ENCODE measurements around the gene IQCE.
"Not testable (repeated sequence)": the region's sequence is repeated elsewhere in the genome, so short reads cannot be mapped to it uniquely, and the experiment has no call there.

IQCE gene

DNA sequence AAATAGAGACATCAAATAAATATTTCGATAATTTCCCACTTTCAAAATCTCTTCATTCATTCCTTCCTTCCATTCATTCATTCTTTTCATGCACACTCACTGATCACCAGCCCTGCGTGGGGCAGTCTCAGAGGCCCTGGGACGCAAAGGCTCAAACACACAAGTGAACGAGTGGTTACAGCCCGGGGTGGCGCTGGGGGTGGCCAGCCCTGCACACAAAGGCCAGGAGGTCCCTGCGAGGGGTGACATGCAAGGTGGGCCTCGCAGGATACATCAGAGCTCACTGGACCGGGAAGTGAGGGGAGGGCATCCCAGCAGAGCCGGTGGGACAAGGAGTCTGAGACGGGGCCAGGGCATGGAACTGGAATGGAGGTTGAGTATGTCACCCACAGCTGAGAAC is 43.1 kb downstream of the IQCE start:
- DNase-seq (ENCODE audit: low read depth): no peak

DNA sequence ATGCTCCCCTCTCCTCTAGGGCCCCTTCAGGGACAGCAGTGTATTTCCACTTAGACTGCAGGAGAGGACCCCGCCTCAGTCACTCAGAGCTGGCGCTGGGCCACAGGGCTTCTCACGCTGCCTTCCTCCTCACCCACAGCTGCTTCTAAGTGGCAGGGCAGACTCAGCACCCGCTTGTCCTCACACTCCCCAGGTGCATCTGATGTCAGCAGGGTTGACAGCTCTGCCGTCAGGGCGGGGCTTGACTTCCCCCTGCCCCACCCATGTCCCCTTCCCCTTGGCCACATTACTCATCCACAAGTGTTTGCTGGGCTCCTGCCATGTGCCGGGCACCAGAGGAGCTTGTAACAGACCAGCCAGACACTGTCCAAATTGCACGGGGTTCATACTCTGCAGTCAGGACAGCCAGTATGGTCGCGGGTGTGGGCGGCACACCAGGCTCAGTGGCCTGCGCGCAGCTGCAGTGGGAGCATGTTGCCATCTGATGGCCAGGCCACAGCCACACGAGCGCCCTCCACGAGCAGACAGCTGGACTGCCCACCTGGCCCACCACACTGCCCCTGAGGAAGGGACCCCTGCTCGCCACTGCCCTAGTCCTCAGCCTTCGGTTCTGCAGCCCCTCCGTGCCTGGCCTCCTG is 43.7 kb downstream of the IQCE start:
- DNase-seq (ENCODE audit: low read depth): no peak

DNA sequence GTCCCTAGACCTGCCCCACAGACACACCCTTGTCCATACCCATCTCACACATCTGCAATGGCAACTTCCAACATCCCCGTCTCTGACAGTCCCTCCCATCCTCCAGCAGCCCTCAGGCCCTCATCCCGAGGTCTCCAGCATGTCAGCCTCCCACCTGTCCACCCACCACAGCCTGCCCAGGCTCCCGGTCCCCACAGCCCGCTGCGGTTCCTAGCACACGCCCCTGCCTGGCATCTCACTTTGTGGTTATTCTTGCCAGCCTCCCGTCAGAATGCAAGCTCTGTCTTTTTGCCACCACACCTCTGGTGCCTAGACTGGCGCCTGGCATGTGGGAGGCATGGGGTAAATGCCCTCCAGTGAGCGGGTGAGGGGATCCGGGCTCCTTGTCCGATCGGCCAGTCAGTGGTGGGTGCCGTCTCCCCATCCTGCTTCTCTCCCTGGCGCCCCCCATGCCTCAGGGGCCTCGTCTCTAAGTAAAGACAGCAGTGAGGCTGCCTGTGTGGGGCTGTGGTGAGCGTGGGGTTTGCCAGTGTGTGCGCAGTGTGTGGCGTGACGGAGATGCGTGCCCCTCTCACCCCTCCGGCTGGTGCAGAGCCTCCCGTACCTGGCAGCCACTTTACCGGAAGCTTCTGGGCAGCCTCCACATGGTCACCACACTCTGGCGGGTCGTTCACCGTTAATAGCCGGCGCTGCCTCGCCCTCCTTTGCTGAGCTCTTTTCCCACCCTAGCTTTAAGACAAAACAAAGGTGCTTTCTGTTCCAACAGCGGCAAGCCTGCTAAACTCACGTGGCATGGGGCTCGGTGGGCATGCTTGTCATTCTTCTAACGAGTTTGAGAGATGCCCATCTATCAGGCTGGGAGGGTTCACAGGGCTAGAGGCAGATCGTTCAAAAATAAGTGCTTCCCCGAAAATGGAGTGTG is 44.5 kb downstream of the IQCE start:
- no peak for DNase-seq (ENCODE audit: low read depth)

DNA sequence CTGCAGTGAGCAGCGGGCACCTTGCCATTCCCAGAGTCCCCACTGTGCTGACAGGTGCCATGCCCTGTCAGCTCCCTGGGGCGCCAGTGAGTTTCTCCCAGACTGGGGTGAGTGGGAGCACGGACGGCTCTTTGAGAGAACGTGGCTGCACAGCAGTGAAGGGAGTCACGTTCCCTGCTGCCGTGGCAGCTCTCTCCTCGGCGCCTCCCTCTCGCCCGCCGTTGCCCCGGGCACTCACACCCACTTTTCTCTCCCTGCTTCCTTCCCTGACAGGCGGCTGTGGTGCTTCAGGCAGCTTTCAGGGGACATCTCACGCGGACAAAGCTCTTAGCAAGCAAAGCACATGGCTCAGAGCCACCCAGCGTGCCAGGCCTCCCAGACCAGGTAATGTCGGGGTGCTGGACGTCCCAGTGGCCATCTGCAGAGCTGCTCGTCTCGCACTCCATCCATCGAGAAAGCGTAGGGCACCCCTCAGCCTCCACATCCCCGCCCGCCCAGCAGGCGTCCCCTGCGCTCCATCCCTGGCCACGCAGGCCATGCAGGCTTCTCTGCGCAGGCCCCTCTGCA is 45.9 kb downstream of the IQCE start:
- DNase-seq (ENCODE audit: low read depth): no peak

DNA sequence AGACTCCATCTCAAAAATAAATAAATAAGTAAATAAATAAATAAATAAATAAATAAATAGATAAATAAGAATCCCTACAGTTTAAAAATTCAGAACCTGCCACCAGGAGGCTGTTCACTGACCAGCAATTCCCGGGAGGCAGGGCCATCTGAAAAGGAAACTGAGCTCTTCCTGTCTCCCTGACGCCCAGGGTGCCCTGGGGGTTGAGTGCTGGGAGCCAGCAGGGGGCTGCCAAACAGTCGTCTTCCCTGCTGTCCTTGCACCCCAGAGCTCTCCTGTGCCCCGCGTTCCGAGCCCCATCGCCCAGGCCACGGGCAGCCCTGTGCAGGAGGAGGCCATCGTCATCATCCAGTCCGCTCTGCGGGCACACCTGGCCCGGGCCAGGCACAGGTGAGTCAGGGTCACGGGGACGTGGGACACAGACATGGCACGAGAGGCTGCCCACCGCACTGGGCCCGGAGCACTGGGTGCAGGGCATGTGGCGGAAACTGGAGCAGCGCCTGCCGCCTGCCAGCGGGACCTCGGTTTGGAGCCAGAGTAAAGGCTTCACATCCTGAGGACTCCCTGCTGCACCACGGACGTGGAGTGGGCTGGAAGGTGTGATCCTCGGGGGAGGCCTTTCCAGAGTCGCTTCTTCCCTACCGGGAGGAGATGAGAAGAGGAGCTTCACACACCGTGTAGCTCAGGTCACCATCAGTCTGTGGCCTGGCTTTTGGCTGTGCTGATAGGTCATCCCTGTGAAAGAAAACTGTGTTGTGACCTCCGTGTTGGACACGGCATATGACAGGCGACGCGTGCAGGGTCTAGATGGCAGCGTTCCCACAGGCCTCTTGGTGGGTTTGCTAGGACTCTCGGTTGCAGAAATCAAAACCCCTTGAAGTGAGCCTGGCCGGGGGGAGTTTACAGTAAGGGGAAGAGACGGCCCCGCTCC is 47.1 kb downstream of the IQCE start:
- DNase-seq (ENCODE audit: low read depth): no peak

DNA sequence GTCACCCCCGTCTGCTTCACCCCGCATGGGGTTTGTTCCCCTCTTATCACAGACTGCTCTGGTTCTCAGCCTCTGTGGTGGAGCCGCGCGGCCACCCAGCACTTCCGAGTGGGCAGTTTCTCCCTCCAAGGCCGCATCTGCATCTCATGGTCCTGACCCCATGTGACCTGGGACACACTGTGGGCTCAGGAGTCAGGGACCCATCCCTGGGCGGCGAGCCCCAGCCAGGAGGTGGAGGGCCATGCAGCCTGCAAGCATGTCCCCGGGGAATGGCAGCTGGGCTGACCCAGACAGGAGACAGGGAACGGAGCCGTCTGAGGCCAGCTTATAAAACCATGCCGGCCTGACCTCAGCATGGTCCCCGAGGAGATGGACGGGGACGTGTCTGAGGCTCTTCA is 47.8 kb downstream of the IQCE start:
- DNase-seq (ENCODE audit: low read depth): no peak

DNA sequence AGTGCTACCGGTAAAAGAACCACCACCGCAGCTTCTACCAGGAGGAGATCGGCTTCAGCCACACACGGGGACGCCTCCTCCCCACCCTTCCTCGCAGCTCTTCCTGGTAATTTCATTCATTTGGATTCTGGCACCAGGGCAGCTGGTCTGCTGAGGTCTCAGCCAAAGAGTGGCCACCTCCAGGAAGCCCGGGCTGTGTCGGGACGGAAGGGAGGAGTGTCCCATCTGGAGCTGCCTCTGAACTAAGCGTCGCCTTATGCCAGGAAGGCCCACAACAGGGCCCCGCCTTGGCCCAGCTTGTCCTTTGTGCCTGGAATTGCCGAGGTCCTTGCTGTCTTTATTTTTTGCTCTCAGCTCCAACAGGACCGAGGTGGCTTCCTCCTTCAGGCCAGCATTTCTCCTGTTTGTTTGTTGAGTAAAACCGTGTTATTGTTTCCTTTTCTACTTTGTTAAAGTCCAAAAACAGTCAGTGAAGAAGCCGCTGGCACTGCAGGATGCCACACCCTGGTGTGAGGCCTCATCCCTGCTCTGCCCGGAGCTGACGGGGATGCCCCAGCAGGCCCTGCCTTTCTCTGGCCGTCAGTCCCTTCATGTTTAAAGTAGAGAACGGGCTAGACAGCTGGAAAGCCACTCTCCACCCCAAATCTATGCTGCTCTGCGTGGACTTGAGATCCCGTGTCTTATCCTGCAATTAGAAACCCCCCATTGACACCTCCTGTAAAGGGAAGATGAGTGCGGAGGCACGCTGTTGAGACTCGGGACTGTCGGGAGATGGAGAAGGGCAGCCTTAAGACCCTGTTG is 48.5 kb downstream of the IQCE start:
- no peak for DNase-seq (ENCODE audit: low read depth)

DNA sequence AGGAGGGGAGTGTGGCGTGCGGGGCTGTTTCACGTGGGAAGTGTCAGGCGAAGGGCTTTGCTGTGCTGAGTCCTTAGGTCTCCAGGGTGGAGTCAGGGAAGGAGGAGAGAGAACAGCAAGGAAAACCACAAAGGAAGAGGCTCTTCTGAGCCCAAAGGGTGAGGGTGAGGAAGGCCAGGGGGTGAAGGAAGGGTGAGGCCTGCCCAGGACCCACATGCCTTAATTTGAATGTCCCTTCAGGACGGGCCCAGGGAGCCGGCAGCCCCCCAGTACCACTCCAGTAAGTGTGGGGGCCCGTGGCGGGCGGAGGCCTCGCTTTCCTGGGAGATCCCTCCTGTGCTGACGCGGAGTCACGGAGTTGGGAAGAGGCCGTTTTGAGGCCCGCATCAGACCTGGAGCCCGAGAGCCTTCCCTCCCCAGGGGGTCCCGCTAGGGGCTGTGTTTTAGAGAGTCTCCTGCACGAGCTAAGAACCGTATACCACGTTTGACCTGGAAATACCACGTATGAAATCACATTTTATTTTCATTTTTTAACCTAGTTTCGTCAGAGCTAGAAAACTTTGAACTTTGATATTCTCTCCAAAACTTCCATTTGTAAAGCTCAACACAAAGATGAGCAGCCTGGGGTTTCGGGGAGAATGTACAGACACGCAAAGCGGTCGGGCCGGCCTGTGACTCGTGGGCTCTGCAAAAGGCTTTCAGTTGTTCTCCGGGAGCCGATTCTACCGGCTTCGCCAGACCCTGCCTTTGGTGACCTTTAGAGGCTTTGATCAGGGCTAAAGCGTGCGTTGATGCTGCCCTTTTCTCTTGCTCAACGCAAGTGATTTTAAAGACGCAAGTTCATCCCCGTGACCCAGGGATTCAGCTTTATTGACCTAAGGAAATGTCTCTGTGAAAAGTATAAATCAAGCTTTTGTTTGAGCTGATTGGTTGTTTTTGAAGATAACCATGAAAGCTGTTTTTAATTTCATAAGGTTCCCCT is 49.4 kb downstream of the IQCE start:
- DNase-seq (ENCODE audit: low read depth): no peak

DNA sequence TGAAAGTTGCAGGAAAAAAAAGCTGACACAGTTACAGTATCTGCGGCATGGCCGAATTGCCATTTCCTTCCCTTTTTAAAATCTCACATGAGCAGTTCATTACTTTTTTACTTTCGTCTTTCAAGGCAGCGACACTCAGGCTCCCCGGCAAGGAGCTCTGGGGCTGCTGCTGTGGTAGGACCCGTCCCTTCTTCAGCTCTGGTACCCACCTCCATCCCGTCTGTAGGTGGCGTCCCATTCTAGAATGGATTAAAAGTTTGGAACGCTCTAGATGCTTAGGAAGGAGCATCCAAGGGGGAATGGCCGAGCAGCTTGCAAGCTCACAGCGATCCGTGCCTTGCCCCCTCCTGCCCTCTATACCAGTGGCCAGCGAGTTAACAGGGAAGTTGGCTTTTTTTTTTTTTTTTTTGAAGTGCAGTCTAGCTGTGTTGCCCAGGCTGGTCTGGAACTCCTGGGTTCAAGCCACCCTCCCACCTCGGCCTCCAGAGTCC is 50.2 kb downstream of the IQCE start:
- DNase-seq (ENCODE audit: low read depth): no peak

DNA sequence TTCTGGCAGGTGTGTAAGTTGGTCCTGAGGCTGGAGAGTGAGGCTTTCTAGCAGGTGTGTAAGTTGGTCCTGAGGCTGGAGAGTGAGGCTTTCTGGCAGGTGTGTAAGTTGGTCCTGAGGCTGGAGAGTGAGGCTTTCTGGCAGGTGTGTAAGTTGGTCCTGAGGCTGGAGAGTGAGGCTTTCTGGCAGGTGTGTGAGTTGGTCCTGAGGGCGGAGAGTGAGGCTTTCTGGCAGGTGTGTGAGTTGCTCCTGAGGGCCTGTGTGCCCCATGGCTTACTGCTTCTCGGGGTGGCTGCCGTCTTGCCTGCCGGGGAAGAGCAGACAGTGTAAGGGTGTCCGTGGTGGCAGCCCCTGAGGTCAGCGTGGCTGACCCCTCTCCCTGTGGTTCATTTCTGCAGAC is 50.9 kb downstream of the IQCE start:
- DNase-seq (ENCODE audit: low read depth): not testable (repeated sequence)

DNA sequence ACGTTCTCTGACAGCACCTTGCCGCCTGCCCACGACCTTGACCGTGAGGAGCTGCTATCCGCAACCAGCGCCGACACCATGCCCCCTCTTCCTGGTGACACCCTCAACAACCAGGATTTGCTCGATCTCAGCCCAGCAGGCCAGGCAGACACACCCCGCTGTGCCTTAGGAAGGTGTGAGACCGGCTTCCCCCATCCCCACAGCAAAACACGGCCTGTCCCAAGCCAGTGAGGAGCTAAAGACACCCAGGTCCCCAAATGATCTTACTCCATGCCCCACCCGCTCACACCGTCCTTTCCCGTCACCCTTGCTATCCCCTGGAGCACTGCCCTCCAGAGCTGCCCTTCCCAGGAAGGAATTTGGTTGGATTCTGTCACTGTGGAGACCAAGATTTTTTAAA is 51.7 kb downstream of the IQCE start:
- no peak for DNase-seq (ENCODE audit: low read depth)

DNA sequence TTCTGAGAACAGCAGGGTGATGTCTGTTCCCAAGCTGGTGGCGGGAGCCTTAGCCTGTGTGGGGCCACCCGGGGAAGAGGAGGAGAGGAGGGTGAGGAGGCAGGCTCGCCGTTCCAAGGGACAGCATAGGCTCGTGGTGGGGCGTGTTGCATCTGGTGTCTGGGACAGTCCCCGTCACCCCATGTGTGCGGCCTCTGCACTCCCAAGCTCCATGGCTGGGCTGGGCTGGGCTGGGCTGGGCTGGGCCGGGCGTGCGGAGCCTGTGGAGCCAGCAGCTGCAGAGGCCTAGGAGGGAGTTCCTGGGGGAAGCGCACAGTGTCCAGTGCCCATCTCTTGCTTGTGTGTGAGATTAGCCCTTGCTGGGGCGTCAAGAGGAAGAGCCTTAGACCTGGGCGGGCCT is 52.1 kb downstream of the IQCE start:
- no peak for DNase-seq (ENCODE audit: low read depth)

DNA sequence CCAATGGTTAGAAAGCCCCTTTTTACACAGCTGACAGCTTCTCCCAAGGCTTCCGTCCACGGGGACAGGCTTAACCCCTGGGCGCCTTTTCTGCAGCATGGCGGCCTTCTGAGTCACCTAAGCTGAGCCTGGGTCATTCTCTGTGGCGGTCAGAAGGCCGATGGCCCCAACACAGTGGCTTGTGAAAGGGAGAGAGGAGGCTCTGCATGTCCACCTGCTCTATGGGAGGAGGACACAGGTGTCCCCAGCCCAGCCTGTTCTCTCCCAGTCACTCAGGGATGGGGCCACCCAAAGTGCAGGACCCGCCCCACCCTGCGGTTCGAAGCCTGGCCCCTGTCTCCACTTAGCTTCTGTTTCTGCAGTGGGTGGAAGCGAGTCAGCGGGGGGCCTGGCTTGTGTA is 52.6 kb downstream of the IQCE start:
- DNase-seq (ENCODE audit: low read depth): no peak

DNA sequence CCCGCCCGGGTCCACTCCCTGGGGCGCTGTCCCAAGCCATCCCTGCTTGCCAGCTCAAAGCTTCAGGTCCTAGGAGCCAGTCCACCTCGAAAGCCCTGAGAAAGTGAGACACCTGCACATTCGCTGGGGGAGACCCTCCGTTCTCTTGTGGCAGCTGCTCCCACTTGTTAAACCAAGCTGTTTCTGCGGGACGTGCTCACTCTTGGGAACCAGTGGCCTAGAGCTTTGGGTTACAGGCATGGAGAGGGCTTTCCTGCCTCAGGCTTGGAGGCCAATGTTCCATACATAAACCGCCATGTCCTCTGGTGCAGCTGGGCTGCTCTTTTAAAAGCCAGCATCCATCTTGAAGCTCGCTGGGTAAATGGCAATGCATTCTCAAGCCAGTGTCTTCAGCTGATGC is 53.1 kb downstream of the IQCE start:
- no peak for DNase-seq (ENCODE audit: low read depth)

DNA sequence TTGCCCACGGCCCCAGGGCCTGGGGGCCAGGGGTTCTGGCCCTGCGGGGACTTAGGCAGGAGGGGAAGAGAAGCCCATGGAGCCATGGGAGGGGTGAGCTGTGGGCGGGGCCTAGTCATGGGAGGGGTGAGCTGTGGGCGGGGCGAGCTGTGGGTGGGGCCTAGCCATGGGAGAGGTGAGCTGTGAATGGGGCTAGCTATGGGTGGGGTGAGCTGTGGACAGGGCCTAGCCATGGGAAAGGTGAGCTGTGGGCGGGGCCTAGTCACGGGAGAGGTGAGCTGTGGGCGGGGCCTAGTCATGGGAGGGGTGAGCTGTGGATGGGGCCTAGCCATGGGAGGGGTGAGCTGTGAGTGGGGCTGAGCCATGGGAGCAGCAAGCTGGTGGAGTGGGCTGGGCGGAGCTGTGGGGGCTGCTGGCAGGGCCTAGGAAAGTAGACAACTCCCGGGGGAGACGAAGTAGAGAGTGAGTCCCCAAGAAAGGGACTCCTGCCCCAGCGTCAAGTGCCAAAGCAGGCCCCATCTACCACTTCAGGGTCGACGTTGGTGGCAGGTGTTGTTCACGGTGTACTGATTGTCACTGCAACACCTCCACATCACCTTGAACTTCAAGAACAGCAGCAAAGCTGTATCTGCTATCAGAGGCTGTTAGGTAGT is 53.8 kb downstream of the IQCE start:
- no peak for DNase-seq (ENCODE audit: low read depth)

DNA sequence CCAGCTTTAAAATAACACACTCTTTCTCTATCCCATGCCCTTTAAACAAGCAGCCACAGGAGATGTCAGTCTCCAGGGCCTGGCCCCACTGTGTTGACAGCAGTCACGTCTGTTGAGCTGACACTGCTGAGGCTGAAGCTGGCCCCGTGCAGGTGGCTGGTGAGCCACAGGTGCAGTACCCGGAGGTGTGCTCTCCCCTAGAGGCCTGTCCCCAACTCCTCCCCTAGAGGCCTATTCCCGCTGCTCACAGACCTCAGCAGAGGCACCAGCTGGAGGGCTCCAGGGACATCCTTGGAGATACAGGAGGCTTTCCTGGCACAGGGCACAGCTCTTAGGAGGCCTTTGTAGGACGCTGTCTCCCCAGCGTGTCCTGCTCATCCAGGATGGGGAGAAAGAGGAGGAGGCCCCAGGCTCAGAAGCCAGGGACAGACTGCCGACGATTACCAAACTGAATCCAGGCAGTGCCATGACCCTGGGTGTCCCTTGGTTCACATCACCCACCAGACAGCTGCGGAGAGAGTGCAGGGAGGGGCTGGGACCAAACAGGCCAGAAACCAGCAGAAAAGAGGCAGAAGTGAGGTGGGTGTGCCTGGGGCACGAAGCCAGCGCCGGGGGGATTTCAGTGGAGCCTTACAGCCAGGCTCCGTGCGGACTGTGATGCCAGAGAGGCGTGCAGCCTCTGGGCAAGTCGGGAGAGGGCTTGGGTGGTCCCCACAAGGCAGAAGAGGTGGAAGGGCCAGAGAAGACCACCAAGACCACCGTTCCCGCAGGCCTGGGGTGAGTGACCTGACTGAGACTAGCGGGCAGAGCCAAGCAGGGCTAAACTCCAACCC is 54.5 kb downstream of the IQCE start:
- DNase-seq (ENCODE audit: low read depth): no peak

DNA sequence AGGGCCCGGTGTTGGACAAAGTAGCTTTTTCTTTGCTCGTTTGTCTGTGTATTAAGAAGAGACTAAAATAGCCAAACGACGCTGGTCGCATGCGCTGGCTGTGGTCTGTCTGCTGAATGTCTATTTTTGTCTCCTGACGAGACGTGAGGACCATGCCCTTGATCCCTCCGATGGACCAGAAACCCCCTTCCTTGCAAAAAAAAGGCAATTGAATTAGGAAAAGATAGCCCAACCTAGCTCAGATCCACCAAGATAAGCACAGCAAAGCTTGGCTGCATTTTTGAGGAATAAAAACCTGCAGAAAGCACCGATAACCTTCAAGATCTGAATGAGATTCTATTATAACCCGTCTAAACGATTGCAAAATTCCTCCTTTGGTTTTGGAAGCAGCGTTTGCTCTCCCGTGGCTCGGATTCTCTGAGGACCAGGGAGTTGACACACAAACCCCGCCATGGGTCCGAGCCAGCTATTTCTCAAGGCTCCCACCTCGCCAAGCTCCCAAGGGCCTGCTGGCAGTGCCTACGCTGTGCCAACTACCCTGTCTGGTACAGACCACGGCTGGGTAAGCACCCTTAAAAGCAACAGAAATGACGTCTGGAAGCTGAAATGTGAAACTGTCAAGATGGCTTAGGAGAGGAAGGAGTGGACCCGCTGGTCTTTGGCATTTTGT is 55.3 kb downstream of the IQCE start:
- DNase-seq (ENCODE audit: low read depth): no peak

All from HS-5 (cell line).